ENCODE data around the gene CGB7.
"Not testable (repeated sequence)": the region's sequence is repeated elsewhere in the genome, so short reads cannot be mapped to it uniquely, and the experiment has no call there.

DNA sequence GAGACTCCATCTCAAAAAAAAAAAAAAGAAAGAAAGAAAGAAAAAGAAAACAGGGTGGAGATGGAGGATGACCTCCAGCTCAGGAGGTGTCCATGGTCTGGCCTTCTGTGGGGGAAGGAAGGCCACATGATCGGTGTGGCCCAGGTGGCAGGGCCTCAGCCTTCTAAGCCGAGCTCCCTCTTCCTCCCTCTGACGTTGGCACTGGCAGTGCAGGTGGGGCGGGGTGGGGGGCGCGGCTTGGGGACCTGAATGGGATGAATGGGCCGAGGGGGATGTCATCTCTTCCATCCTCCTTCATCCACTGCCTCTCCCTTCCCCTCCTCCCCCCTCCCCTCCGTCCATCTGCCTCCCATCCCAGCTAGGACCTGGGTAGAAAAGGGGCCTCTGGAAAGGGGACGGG is 17.8 kb downstream of the CGB7 start:
- TF ChIP-seq, protein P1, sequence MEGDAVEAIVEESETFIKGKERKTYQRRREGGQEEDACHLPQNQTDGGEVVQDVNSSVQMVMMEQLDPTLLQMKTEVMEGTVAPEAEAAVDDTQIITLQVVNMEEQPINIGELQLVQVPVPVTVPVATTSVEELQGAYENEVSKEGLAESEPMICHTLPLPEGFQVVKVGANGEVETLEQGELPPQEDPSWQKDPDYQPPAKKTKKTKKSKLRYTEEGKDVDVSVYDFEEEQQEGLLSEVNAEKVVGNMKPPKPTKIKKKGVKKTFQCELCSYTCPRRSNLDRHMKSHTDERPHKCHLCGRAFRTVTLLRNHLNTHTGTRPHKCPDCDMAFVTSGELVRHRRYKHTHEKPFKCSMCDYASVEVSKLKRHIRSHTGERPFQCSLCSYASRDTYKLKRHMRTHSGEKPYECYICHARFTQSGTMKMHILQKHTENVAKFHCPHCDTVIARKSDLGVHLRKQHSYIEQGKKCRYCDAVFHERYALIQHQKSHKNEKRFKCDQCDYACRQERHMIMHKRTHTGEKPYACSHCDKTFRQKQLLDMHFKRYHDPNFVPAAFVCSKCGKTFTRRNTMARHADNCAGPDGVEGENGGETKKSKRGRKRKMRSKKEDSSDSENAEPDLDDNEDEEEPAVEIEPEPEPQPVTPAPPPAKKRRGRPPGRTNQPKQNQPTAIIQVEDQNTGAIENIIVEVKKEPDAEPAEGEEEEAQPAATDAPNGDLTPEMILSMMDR (IDR thresholded peaks at IDR 0.05) = not testable (repeated sequence)
- not testable (repeated sequence) for TF ChIP-seq POLR2A (IDR thresholded peaks at IDR 0.05)

Data from esophagus squamous epithelium (tissue), 4 donors.